Activated T-helper 9 cell treated with anti-CD3 and anti-CD28 coated beads, Interleukin-2, amount 50 U/mL, for 16 hours (primary cell): ENCODE results near the gene PPP2R3C.
"Not testable (repeated sequence)": the region's sequence is repeated elsewhere in the genome, so short reads cannot be mapped to it uniquely, and the experiment has no call there.

Experiments used
- DNase-seq: peaks from one replicate; pipeline ENCODE4 v3.0.0-alpha.2; 2020; ENCODE audit warnings: low read depth

The PPP2R3C gene

GRCh38 chr14:35124127-35124526 is 2.3 kb upstream of the PPP2R3C start:
- DNase-seq: no peak

DNA sequence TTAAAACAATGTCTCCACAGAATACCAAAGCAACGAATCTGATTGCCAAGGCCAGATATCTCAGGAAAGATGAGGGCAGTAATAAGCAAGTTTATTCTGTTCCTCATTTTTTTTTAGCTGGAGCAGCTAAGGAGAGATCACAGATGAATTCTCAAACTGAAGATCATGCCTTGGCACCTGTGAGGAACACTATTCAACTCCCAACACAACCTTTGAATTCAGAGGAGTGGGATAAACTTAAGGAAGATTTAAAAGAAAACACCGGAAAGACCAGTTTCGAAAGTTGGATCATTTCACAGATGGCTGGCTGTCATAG is 1.6 kb upstream of the PPP2R3C start:
- DNase-seq: no peak

DNA sequence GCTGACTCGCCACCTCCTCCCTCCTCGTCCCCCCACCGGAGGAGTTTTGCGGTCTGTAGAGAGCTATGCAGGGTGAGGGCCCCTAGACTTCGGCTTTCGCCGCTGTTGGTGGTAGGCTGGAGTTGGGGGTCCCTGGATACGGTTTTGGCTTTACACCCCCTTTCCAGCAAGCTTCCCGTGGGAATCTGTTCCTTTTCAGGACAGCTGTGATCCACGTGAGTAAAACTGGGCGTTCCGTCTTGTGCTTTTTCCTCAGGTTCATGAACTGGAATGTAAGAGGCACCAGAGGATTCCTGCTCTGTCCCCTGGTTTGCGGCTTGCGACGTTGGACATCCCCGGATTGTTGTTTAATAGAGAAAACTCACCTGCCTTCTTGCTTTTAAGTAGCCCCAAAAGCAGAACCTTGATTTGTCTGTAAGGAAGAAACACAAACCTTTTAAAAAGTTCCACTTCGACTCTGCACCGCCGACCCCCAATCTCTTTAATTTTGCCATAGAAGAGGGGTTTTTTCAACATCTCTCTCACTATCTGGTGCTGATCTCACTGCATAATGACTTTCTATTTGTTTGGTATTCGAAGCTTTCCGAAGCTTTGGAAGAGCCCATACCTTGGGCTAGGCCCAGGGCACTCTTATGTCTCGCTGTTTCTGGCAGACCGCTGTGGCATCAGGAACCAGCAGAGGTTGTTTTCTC is 1.1 kb upstream of the PPP2R3C start:
- DNase-seq: no peak

- no peak for DNase-seq
Observed at GRCh38 chr14:35121026-35121886, 534 bp downstream of the PPP2R3C start.

DNA sequence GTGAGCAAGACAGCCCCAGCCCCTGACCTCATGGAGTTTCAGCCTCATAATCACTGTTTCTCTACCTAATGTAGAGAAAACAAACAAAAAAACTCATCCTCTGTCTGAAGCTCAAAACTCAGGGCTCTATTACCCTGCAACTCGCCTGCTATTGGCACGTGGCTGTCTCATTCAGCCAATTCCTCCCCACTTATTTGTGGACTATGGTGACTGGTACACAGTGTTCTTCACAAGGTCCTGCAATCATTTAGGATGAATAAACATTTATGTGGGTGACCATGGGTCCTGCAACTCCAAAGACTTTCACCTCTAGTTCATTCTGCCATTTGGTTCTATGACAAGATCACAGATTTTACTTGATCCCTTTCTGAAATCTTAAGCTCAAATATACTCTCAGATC is 4.7 kb downstream of the PPP2R3C start:
- no peak for DNase-seq

DNA sequence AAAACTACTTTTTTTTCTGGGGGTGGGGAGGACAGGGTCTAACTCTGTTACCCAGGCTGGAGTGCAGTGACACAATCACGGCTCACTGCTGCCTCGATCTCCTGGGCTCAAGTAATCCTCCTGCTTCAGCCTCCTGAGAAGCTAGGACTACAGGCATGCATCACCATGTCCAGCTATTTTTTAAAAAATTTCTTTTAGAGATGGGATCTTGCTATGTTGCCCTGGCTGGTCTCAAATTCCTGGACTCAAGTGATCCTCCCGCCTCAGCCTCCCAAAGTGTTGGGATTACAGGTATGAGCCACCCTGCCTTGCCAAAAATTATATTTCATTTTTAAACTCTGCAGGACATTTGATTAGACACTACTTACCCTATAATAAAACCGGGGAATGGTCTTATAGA is 5.5 kb downstream of the PPP2R3C start:
- no peak for DNase-seq

DNA sequence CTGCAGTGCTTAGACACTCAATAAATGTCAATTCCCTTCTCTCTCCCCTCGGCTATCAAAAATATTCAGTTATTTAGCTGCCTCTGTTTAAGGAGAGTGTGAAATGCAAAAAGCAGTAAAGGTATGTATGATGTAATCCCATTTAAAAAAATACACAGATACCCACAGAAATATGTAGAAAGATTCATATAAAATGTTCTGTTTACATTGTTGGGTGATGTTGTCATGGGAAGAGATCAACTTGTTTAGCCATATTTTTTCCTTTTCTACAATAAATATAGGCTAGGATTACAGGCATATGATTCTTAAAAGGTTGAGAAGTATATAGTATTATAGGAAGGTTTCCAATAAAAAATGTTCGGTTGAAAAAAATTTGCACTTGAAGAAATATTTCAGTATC is 7.8 kb downstream of the PPP2R3C start:
- DNase-seq: no peak

DNA sequence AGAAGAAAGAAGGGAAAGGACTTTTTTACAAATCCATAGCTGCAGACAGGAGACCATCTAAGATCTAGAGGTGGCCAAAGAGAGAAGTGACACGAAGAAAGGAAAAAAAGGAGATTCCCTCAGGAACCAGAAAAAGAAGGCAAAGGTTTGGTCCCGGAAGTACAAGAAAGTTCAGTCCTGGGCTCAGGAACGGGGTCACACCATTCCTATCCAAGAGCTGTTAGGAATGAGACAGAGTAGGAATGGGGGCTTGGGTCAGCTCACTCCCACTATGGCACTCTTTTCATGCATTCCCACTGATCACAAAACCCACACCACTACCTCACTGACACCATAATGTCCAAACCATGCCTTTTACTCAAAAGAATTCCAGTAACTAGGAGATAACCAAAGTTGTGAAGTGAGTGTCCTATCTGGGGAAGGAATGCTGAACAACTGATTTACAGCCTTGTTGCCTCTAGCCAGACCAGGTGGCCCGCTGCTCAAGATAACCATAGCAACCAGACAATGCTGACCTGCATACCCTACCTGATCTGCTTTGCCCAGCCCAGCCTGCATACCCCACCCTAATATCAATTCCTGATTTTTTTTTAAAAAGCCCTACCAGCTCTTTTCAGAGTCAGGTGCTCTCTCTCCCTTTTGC is 8.4 kb downstream of the PPP2R3C start:
- no peak for DNase-seq

DNA sequence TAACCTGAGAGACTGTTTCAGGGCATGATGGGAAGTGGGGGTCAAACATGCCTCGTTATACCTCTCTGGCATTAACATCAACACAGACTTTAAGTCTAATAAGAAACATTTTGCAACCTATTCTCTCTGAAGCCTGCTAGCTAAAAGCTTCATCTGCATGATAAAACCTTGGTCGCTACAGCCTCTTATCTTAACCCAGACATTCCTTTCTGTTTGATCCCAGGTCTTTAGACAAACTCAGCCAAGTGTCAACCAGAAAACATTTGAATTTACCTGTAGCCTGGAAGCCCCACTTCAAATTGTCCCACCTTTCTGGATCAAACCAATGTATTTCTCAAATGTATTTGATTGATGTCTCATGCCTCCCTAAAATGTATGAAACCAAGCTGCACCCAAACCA is 9.1 kb downstream of the PPP2R3C start:
- DNase-seq: no peak

GRCh38 chr14:35107866-35108265 is 13.9 kb downstream of the PPP2R3C start:
- no peak for DNase-seq

DNA sequence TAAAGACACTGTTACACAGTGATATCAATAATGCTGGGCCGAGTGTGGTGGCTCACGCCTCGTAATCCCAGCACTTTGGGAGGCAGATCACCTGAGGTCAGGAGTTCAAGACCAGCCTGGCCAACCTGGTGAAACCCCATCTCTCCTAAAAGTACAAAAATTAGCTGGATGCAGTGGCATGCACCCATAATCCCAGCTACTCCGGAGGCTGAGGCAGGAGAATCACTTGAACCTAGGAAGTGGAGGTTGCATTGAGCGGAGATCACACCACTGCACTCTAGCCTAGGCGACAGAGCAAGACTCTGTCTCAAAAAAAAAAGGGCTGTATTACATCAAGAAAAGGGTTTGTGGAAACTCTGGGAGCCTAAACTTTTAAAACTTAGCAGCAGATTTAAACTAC is 27.1 kb downstream of the PPP2R3C start:
- not testable (repeated sequence) for DNase-seq

DNA sequence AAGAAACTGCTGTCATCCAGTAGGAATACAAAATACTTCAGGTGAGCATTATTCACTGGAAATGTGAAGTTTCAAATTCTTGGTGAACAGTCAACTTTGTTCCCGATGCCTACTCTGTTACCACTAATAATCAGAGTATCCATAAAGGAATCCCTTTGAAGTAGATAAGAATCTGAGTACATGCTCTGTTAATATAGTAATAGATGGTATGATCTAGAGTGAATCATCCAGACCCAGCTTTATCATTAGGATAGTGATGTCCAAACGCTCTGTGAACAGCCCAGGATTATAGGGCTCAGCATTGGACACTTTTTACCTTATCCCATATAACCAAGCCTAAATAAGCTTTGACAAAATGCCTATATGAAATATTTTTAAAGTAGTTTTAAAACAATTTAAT is 33.3 kb downstream of the PPP2R3C start:
- DNase-seq: no peak

DNA sequence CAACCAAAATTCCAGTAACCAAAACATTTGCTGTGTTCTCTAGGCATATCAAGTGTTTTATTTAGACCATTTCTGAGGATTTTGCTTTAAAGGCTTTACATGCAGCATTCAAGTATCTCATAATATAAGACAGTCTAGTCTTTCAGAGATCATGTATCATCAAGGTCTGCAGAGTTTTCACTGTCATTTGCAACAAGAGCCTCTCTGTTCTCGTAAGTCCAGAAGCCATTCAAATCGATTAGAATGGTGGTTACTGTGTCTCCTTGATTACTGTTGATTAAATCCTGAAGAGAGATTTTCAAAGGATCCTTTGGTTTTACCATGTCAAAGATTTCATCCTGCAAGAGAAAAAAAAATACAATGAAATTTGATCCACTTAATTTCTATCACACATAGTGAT is 36.3 kb downstream of the PPP2R3C start:
- no peak for DNase-seq

- DNase-seq: no peak
Observed at GRCh38 chr14:35083530-35084150, 38.1 kb downstream of the PPP2R3C start.

DNA sequence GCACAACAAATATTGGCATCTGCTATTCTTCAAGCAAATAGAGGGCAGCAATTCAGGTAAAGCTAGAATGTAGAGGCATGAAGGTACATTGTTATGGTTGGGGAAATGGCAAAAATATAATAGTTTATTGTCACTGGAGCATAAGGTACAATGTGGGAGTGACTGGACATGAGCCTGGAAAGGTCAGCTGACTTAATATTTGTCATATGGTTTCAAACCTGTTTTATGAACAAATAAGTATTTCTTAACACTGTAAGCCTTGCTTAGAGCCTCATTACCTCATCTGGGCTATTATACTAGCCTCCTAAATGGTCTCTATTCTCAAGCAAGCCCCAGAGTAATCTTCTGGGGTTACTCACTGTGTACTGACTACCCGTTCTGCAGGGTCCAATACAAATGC is 42.0 kb downstream of the PPP2R3C start:
- DNase-seq: no peak

DNA sequence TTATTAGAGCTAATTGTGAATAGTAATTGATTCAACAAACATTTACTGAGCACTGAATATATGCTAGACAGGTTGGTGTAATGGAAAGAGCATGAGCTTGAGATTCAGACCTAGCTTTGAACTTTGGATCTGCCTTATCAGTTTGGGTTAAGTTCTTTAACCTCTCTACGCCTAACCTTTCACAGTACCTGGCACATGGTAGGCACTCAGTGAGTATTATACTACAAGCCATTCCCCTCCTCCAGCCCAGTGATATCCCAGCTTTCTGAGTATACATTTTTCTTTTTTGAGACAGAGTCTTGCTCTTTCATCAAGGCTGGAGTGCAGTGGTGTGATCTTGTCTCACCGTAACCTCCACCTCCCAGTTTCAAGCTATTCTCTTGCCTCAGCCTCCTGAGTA is 43.7 kb downstream of the PPP2R3C start:
- no peak for DNase-seq

- DNase-seq: no peak
Observed at GRCh38 chr14:35073486-35073885, 48.3 kb downstream of the PPP2R3C start.

GRCh38 chr14:35072226-35072625 is 49.6 kb downstream of the PPP2R3C start:
- DNase-seq: no peak

- no peak for DNase-seq
Observed at GRCh38 chr14:35068238-35069012, 53.4 kb downstream of the PPP2R3C start.

GRCh38 chr14:35065731-35066130 is 56.1 kb downstream of the PPP2R3C start:
- DNase-seq: not testable (repeated sequence)

DNA sequence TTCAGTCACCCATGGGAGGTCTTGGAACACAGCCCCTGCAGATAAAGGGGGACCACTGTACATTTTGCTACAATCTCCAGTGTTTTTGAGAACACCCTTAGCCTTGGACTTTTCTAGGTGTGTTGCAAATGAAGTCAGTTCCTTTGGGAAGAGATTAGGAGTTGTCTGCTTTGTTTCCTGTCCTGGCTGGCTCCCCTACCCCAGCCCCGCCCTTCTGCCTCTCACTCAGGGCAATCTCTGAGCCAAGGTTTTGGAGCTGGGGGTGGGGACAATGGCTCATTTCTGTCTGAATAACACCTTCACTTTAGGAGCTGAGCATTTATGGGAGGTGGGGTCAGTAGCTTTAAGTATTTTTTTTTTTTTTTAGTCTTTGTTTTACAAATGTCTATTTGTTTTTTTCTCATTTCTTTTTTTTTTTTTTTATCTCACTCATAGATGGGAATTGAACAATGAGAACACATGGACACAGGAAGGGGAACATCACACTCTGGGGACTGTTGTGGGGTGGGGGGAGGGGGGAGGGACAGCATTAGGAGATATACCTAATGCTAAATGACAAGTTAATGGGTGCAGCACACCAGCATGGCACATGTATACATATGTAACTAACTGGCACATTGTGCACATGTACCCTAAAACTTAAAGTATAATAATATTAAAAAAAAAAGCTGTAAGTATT is 60.5 kb downstream of the PPP2R3C start:
- DNase-seq: not testable (repeated sequence)
